WTC11 (cell line): ENCODE results near the gene EMP2. TPM values are rescaled to one million over a fixed set of nuclear protein-coding genes. Genes with fewer than 3 reads are reported as not detected.

Experiments used
- ATAC-seq: fragments of 200-7000 bp; cut with Tn5 transposase; 2 replicates; pipeline ENCODE4 v1.10.0; 2021; ENCODE audit warnings: mild to moderate bottlenecking, moderate library complexity
- CTCF ChIA-PET: fragments of 300-600 bp; sonication (Branson Sonifier 250); formaldehyde crosslinking; loops from one replicate; lab custom pipeline; 2021; ENCODE audit warnings: antibody characterized with exemption; lab: Charles Lee
- POLR2A ChIA-PET: fragments of 350-600 bp; sonication (Branson Sonifier 250); formaldehyde crosslinking; loops from one replicate; lab custom pipeline; 2021; ENCODE audit warnings: antibody characterized with exemption; lab: Charles Lee
- DNase-seq: peaks from one replicate; pipeline ENCODE4 v3.0.0; 2021; ENCODE audit warnings: low spot score
- H3K27ac Mint-ChIP-seq: 2 replicates; pipeline ENCODE4 v1.8.0; 2021; ENCODE audit warnings: mixed read lengths
- H3K27me3 Mint-ChIP-seq: 2 replicates; pipeline ENCODE4 v1.8.0; 2021; ENCODE audit warnings: low read depth, mild to moderate bottlenecking, moderate library complexity, mixed read lengths
- H3K36me3 Mint-ChIP-seq: 2 replicates; pipeline ENCODE4 v1.8.0; 2021; ENCODE audit warnings: mixed read lengths
- H3K4me1 Mint-ChIP-seq: 2 replicates; pipeline ENCODE4 v1.8.0; 2022; ENCODE audit warnings: mixed read lengths
- H3K4me3 Mint-ChIP-seq: 2 replicates; pipeline ENCODE4 v1.8.0; 2021; ENCODE audit warnings: mild to moderate bottlenecking, moderate library complexity, mixed read lengths
- H3K9me3 Mint-ChIP-seq: 2 replicates; pipeline ENCODE4 v1.8.0; 2021; ENCODE audit warnings: mixed read lengths
- AR ChIP-seq: fragments of 250-450 bp; sonication (Bioruptor Pico); IDR thresholded peaks from 2 replicates; pipeline ENCODE4 v1.9.0; 2021; ENCODE audit warnings: mild to moderate bottlenecking
- CBFB ChIP-seq: sonication (generic); formaldehyde crosslinking; IDR thresholded peaks from 2 replicates; pipeline ENCODE4 v1.8.1; 2022; ENCODE audit warnings: mild to moderate bottlenecking, low read depth, missing genetic modification reagents
- EMX1 ChIP-seq: fragments of 250-450 bp; sonication (Bioruptor Pico); IDR thresholded peaks from 2 replicates; pipeline ENCODE4 v1.8.0; 2021; ENCODE audit warnings: mild to moderate bottlenecking
- ETV6 ChIP-seq: sonication (generic); formaldehyde crosslinking; IDR thresholded peaks from 2 replicates; pipeline ENCODE4 v1.8.1; 2022; ENCODE audit warnings: mild to moderate bottlenecking, missing genetic modification reagents
- FOXP4 ChIP-seq: sonication (generic); formaldehyde crosslinking; IDR thresholded peaks from 2 replicates; pipeline ENCODE4 v1.8.0; 2022; ENCODE audit warnings: mild to moderate bottlenecking, missing genetic modification reagents
- HMGA2 ChIP-seq: fragments of 250-450 bp; sonication (Bioruptor Pico); IDR thresholded peaks from 2 replicates; pipeline ENCODE4 v1.4.0; 2021; ENCODE audit warnings: mild to moderate bottlenecking, moderate library complexity
- JUN ChIP-seq: sonication (generic); formaldehyde crosslinking; IDR thresholded peaks from 2 replicates; pipeline ENCODE4 v1.8.0; 2023; ENCODE audit warnings: mild to moderate bottlenecking, missing genetic modification reagents
- KAT7 ChIP-seq: sonication (generic); formaldehyde crosslinking; IDR thresholded peaks from 2 replicates; pipeline ENCODE4 v1.8.1; 2023; ENCODE audit warnings: missing genetic modification reagents, mild to moderate bottlenecking, borderline replicate concordance
- MYBL2 ChIP-seq: sonication (generic); formaldehyde crosslinking; IDR thresholded peaks from 2 replicates; pipeline ENCODE4 v1.8.1; 2023; ENCODE audit warnings: mild to moderate bottlenecking, moderate library complexity, missing genetic modification reagents
- NFYB ChIP-seq: sonication (generic); formaldehyde crosslinking; conservative IDR thresholded peaks from 2 replicates; pipeline ENCODE4 v1.8.0; 2022; ENCODE audit warnings: low read depth, missing genetic modification reagents
- NR2C2 ChIP-seq: sonication (generic); formaldehyde crosslinking; IDR thresholded peaks from 2 replicates; pipeline ENCODE4 v1.8.0; 2022; ENCODE audit warnings: mild to moderate bottlenecking, missing genetic modification reagents
- OVOL2 ChIP-seq: fragments of 250-450 bp; sonication (Bioruptor Pico); IDR thresholded peaks from 2 replicates; pipeline ENCODE4 v1.9.0; 2021; ENCODE audit warnings: mild to moderate bottlenecking, borderline replicate concordance
- SOX15 ChIP-seq: fragments of 250-450 bp; sonication (Bioruptor Pico); IDR thresholded peaks from 2 replicates; pipeline ENCODE4 v1.9.0; 2021; ENCODE audit warnings: mild to moderate bottlenecking
- USF1 ChIP-seq: sonication (generic); formaldehyde crosslinking; IDR thresholded peaks from 2 replicates; pipeline ENCODE4 v1.8.0; 2022; ENCODE audit warnings: mild to moderate bottlenecking, missing genetic modification reagents
- USF2 ChIP-seq: sonication (generic); formaldehyde crosslinking; IDR thresholded peaks from 2 replicates; pipeline ENCODE4 v1.8.1; 2023; ENCODE audit warnings: mild to moderate bottlenecking, missing genetic modification reagents, moderate library complexity
- ZBTB43 ChIP-seq: sonication (generic); formaldehyde crosslinking; IDR thresholded peaks from 2 replicates; pipeline ENCODE4 v1.8.1; 2023; ENCODE audit warnings: mild to moderate bottlenecking, missing genetic modification reagents
- ZNF512 ChIP-seq: sonication (generic); formaldehyde crosslinking; IDR thresholded peaks from 2 replicates; pipeline ENCODE4 v1.8.1; 2022; ENCODE audit warnings: missing genetic modification reagents, borderline replicate concordance
- ZSCAN18 ChIP-seq: fragments of 250-450 bp; sonication (Bioruptor Pico); IDR thresholded peaks from 2 replicates; pipeline ENCODE4 v2.1.2; 2022; ENCODE audit warnings: mild to moderate bottlenecking, moderate library complexity
- total RNA-seq: library from RNA; stranded (reverse); gene quantifications from 3 replicates; pipeline ENCODE4 v1.2.3, GENCODE V29; 2021

The EMP2 gene
- total RNA-seq, 1 experiment from 2014 or later = 16.4 TPM

GRCh38 chr16:10625595-10626357 is 45.4 kb upstream of the EMP2 start:
- TF ChIP-seq KAT7 (CRISPR knock-in tag) (no peak), NR2C2 (CRISPR knock-in tag) (no peak), ZSCAN18 (CRISPR knock-in tag) (no peak), JUN (CRISPR knock-in tag) (no peak), AR (no peak), ZNF512 (CRISPR knock-in tag) (no peak), USF2 (CRISPR knock-in tag) (no peak), EMX1 (CRISPR knock-in tag) (no peak), NFYB (CRISPR knock-in tag) (no peak), MYBL2 (CRISPR knock-in tag) (no peak), SOX15 (CRISPR knock-in tag) (no peak), ZBTB43 (CRISPR knock-in tag) (no peak), HMGA2 (no peak), ETV6 (CRISPR knock-in tag) (no peak), FOXP4 (CRISPR knock-in tag) (no peak), CBFB (CRISPR knock-in tag) (no peak), OVOL2 (CRISPR knock-in tag) (no peak), USF1 (no peak)
- DNase-seq (no peak), ATAC-seq (no peak)
- H3K9me3 Mint-ChIP-seq = no peaks in the 10 kb centered on the region
- no peak overlapping the region for H3K27ac Mint-ChIP-seq
- H3K36me3 Mint-ChIP-seq = no peaks in the 10 kb centered on the region
- no peaks in the 10 kb centered on the region; the same call in 1 of the 2 replicates for H3K27me3 Mint-ChIP-seq
- H3K4me1 Mint-ChIP-seq = no peaks in the 10 kb centered on the region
- H3K4me3 Mint-ChIP-seq = no peak overlapping the region
- POLR2A ChIA-PET = no interaction called here
- CTCF ChIA-PET = no interaction called here
